ENCODE measurements around the gene OR8D1.

OR8D1 gene

GRCh38 chr11:124313849-124314248 lies at the start of gene OR8D1:
Gene OR8D1, minus strand, starts transcription at chr11:124313949. Its CDS starts 3,183 bp downstream, at chr11:124310766.
- Histone ChIP-seq H3K27me3 (ENCODE audit: insufficient read depth, low read depth, severe bottlenecking) (no peaks in the 10 kb centered on the region), H3K4me3 (ENCODE audit: low read depth, low read length) (no peak within 1 kb of the TSS), H3K9me3 (ENCODE audit: severe bottlenecking) (no peaks in the 10 kb centered on the region), H3K27ac (no peak within 1 kb of the TSS), H3K36me3 (no peaks in the 10 kb centered on the region)
- DNase-seq, result no peak
- TF ChIP-seq CTCF (IDR thresholded peaks at IDR 0.05; ENCODE audit: low read depth, low read length), result no peak

GRCh38 chr11:124359566-124359965 lies 45.8 kb upstream of the OR8D1 start:
- TF ChIP-seq CTCF (IDR thresholded peaks at IDR 0.05; ENCODE audit: low read depth, low read length), result no peak
- no peaks in the 10 kb centered on the region for H3K36me3 ChIP-seq
- H3K4me3 ChIP-seq (ENCODE audit: low read depth, low read length), result no peak overlapping the region
- no peak overlapping the region for H3K27ac ChIP-seq
- no peaks in the 10 kb centered on the region for H3K9me3 ChIP-seq (ENCODE audit: severe bottlenecking)
- no peaks in the 10 kb centered on the region for H3K27me3 ChIP-seq (ENCODE audit: insufficient read depth, low read depth, severe bottlenecking)
- DNase-seq, result no peak

GRCh38 chr11:124346311-124346955 lies 32.7 kb upstream of the OR8D1 start:
- Histone ChIP-seq H3K36me3 (no peaks in the 10 kb centered on the region), H3K27me3 (ENCODE audit: insufficient read depth, low read depth, severe bottlenecking) (no peaks in the 10 kb centered on the region), H3K4me3 (ENCODE audit: low read depth, low read length) (no peak overlapping the region), H3K9me3 (ENCODE audit: severe bottlenecking) (no peaks in the 10 kb centered on the region), H3K27ac (no peak overlapping the region)
- no peak for DNase-seq
- no peak for TF ChIP-seq CTCF (IDR thresholded peaks at IDR 0.05; ENCODE audit: low read depth, low read length)

- H3K4me3 ChIP-seq (ENCODE audit: low read depth, low read length), result no peak overlapping the region
- no peaks in the 10 kb centered on the region for H3K27me3 ChIP-seq (ENCODE audit: insufficient read depth, low read depth, severe bottlenecking)
- H3K27ac ChIP-seq, result no peak overlapping the region
- no peaks in the 10 kb centered on the region for H3K36me3 ChIP-seq
- TF ChIP-seq CTCF (IDR thresholded peaks at IDR 0.05; ENCODE audit: low read depth, low read length), result no peak
- H3K9me3 ChIP-seq (ENCODE audit: severe bottlenecking), result no peaks in the 10 kb centered on the region
- DNase-seq, result no peak
Measured at GRCh38 chr11:124344346-124344745, 30.6 kb upstream of the OR8D1 start.

- Histone ChIP-seq H3K36me3 (no peaks in the 10 kb centered on the region), H3K9me3 (ENCODE audit: severe bottlenecking) (no peaks in the 10 kb centered on the region), H3K27me3 (ENCODE audit: insufficient read depth, low read depth, severe bottlenecking) (no peaks in the 10 kb centered on the region), H3K4me3 (ENCODE audit: low read depth, low read length) (no peak overlapping the region), H3K27ac (no peak overlapping the region)
- DNase-seq, result no peak
- no peak for TF ChIP-seq CTCF (IDR thresholded peaks at IDR 0.05; ENCODE audit: low read depth, low read length)
Measured at GRCh38 chr11:124340142-124340447, 26.3 kb upstream of the OR8D1 start.

Data from WERI-Rb-1 (cell line).